Thyroid gland (tissue), 4 donors: ENCODE results near the gene ID4.

Experiments
- POLR2A ChIP-seq, 2 donors: fragments of 450-650 bp; IDR thresholded peaks; one replicate each; pipeline ENCODE4 v1.6.1; 2017; ENCODE audit warnings: antibody characterized with exemption in 2 of 2, mild to moderate bottlenecking in 2 of 2, moderate library complexity in 1 of 2
- TF ChIP-seq, protein P1 (sequence below), 6 experiments: fragments of 200-600 bp in 3 of 6; fragments of 450-650 bp in 3 of 6; sonication (generic) in 3 of 6; IDR thresholded peaks; one replicate each; pipeline ENCODE4 v1.5.1; 2016 to 2019; ENCODE audit warnings: antibody characterized with exemption in 6 of 6, mild to moderate bottlenecking in 2 of 6, inconsistent platforms in 1 of 6, moderate library complexity in 1 of 6

DNA sequence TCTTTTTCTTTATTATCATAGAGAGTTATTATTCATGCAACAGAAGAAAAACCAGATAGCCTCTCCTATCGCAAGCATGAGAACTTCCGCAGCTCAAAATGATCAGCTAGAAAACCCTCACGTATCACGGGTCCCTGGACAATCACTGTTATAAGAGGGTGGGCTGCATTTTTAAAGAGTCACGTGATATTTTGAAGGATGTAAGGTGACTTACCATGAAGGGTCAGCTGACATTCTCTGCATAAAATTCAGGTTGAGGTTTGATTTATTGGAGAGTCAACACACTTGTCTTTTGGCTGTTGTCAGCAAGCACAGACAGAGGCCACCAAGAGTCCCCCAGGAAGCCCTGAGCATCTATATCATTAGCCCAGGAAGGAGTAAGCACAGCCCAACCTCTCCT is 39.5 kb downstream of the ID4 start:
- TF ChIP-seq, protein P1, sequence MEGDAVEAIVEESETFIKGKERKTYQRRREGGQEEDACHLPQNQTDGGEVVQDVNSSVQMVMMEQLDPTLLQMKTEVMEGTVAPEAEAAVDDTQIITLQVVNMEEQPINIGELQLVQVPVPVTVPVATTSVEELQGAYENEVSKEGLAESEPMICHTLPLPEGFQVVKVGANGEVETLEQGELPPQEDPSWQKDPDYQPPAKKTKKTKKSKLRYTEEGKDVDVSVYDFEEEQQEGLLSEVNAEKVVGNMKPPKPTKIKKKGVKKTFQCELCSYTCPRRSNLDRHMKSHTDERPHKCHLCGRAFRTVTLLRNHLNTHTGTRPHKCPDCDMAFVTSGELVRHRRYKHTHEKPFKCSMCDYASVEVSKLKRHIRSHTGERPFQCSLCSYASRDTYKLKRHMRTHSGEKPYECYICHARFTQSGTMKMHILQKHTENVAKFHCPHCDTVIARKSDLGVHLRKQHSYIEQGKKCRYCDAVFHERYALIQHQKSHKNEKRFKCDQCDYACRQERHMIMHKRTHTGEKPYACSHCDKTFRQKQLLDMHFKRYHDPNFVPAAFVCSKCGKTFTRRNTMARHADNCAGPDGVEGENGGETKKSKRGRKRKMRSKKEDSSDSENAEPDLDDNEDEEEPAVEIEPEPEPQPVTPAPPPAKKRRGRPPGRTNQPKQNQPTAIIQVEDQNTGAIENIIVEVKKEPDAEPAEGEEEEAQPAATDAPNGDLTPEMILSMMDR (IDR thresholded peaks at IDR 0.05), result no peak
- TF ChIP-seq POLR2A (IDR thresholded peaks at IDR 0.05), result no peak
